ENCODE results near the gene SLC25A22. TPM values are rescaled to one million over a fixed set of nuclear protein-coding genes. Genes with fewer than 3 reads are reported as not detected.

The SLC25A22 gene
- total and polyA plus RNA-seq, 4 donors, result 10.6 to 38.2 (median 27.5) TPM

GRCh38 chr11:823441-824291 lies 25.6 kb upstream of the SLC25A22 start:
- 92 to 93% methylated on average over 49 to 53 of the region's 53 CpGs for WGBS, 2 donors
- Histone ChIP-seq H3K27ac (ENCODE audit: low read depth in 1 of 2, low read length in 1 of 2) (no peak overlapping the region), H3K9ac (ENCODE audit: insufficient read depth in 1 of 2, low read length in 2 of 2) (no peak overlapping the region), H3K4me3 (no peak overlapping the region), H3K4me1 (ENCODE audit: control insufficient read depth in 5 of 5, insufficient read depth in 5 of 5, low read length in 5 of 5) (peaks cover 4 to 46% (median 18%) of the 10 kb centered on the region in 5 donors), H3K27me3 (ENCODE audit: control insufficient read depth in 3 of 3, insufficient read depth in 3 of 3, low read length in 2 of 3) (peaks cover 0 to 7% (median 4%) of the 10 kb centered on the region in 3 donors), H3K9me3 (ENCODE audit: control insufficient read depth in 4 of 4, insufficient read depth in 3 of 4, low read length in 3 of 4) (peaks cover 0 to 3% (median 0%) of the 10 kb centered on the region in 4 donors), H3K36me3 (ENCODE audit: control insufficient read depth in 4 of 4, insufficient read depth in 4 of 4, low read length in 4 of 4) (peaks cover 0 to 33% (median 2%) of the 10 kb centered on the region in 4 donors)
- no peak for ATAC-seq (ENCODE audit: insufficient read depth, low FRiP score)
- no peak for TF ChIP-seq CTCF (IDR thresholded peaks at IDR 0.05; ENCODE audit: control extremely low read depth, extremely low read depth)
- DNase-seq, result no peak

DNA sequence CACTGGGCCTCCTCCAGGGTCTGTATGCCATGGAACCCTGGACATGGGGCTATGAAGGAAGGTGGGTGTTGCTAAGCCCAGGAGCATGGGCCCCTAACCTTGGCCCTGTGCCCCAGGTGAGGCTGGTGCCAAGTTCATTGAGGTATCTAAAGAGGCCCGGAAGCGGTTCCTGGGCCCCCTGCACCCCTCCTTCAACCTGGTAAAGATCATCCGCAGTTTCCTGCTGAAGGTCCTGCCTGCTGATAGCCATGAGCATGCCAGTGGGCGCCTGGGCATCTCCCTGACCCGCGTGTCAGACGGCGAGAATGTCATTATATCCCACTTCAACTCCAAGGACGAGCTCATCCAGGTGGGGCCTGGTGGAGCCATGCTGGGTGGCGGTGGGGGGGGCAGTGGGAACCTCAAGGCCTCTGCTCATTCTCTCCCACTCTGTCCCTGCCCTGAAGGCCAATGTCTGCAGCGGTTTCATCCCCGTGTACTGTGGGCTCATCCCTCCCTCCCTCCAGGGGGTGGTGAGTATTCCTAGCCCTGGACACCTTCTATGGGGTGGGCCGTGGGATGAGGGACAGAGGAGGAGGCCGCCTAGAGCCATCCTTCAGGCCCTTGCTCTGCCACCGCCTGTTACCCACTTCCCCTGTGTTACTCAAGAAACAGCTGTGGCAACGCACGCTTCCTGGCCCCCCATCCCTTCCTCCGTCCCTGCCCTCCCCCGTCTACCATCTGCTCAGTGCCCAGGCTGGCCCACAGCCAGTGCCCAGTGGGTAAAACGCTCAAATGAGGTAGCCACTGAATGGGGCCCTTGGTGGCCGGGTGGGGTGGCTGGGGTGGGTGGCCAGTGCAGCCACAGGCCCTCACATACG lies 23.7 kb upstream of the SLC25A22 start:
- no peak for TF ChIP-seq CTCF (IDR thresholded peaks at IDR 0.05; ENCODE audit: control extremely low read depth, extremely low read depth)
- H3K9ac ChIP-seq (ENCODE audit: insufficient read depth in 1 of 2, low read length in 2 of 2), result no peak overlapping the region
- WGBS, 2 donors, result 32 to 60% methylated on average over 22 of the region's 22 CpGs
- no peak overlapping the region for H3K4me3 ChIP-seq
- H3K27ac ChIP-seq (ENCODE audit: low read depth in 1 of 2, low read length in 1 of 2), result peak overlapping the region; percentile 51 to 94
- DNase-seq (no peak), ATAC-seq (ENCODE audit: insufficient read depth, low FRiP score) (no peak)
- peaks cover 0 to 3% (median 0%) of the 10 kb centered on the region in 4 donors for H3K9me3 ChIP-seq (ENCODE audit: control insufficient read depth in 4 of 4, insufficient read depth in 3 of 4, low read length in 3 of 4)
- H3K4me1 ChIP-seq (ENCODE audit: control insufficient read depth in 5 of 5, insufficient read depth in 5 of 5, low read length in 5 of 5), result peaks cover 4 to 31% (median 15%) of the 10 kb centered on the region in 5 donors
- peaks cover 0 to 7% (median 0%) of the 10 kb centered on the region in 3 donors for H3K27me3 ChIP-seq (ENCODE audit: control insufficient read depth in 3 of 3, insufficient read depth in 3 of 3, low read length in 2 of 3)
- H3K36me3 ChIP-seq (ENCODE audit: control insufficient read depth in 4 of 4, insufficient read depth in 4 of 4, low read length in 4 of 4), result peaks cover 0 to 33% (median 2%) of the 10 kb centered on the region in 4 donors

DNA sequence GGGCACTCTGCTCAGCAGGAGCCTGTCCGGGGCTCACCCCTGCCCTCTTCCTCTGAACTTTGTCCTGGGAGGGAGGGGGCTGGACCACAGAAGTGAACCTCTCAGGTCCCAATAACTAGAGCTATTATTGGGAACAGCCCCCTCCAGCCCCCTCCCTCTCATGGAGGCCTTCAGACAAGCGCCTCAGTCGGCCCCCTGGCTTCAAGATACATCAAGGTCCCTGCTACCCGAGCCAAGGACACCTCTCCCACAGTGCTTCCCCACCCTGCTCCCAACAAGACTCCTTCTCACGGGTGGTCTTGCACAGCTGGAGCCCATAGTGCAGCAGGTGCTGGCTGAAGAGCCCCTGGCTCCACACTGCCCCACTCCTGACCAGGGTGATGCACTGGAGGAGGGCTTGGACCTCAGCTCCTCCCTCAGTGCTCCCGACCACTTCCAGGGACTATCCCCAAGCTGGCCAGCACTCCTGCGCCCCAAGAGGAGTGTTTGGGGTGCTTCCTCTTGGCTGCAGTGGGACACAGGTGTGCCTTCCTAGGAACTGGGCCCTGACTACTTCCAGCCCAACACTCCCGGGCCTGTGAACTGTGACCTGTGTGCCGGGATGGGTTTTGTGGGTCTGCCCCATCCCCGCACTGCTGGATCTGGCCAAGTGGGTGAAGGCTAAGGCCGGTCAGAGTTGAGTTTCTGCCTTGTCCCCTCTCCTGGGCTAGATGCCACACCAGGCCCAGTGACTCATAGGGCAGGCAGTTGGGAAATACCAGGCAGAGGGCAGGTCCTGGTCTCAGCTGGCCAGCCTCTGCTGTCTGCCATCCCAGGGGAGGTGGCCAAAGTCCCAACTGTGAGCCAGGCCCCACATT lies 22.8 kb upstream of the SLC25A22 start:
- ATAC-seq (ENCODE audit: insufficient read depth, low FRiP score) (peak; percentile 36), DNase-seq (no peak)
- Histone ChIP-seq H3K9me3 (ENCODE audit: control insufficient read depth in 4 of 4, insufficient read depth in 3 of 4, low read length in 3 of 4) (peaks cover 0 to 3% (median 0%) of the 10 kb centered on the region in 4 donors), H3K4me1 (ENCODE audit: control insufficient read depth in 5 of 5, insufficient read depth in 5 of 5, low read length in 5 of 5) (peaks cover 4 to 25% (median 13%) of the 10 kb centered on the region in 5 donors), H3K27me3 (ENCODE audit: control insufficient read depth in 3 of 3, insufficient read depth in 3 of 3, low read length in 2 of 3) (peaks cover 0 to 3% (median 0%) of the 10 kb centered on the region in 3 donors), H3K4me3 (no peak overlapping the region), H3K27ac (ENCODE audit: low read depth in 1 of 2, low read length in 1 of 2) (peak overlapping the region; percentile 94 to 95), H3K36me3 (ENCODE audit: control insufficient read depth in 4 of 4, insufficient read depth in 4 of 4, low read length in 4 of 4) (peaks cover 0 to 36% (median 2%) of the 10 kb centered on the region in 4 donors), H3K9ac (ENCODE audit: insufficient read depth in 1 of 2, low read length in 2 of 2) (peak overlapping the region in 1 of 2 donors; percentile 37)
- 47 to 49% methylated on average over 10 to 11 of the region's 11 CpGs for WGBS, 2 donors
- TF ChIP-seq CTCF (IDR thresholded peaks at IDR 0.05; ENCODE audit: control extremely low read depth, extremely low read depth), result no peak

Data from lung (tissue), 12 donors.